ENCODE data around the gene CDH13. TPM values are rescaled to one million over a fixed set of nuclear protein-coding genes. Genes with fewer than 3 reads are reported as not detected.
A peak's percentile ranks its signal among the peaks of the same experiment; 100 is the strongest.

Gene CDH13
- total and polyA plus RNA-seq, 9 of the 15 experiments (the other 6 are each of a cell fraction or from before 2014, with no cell fraction given) = 0.03 TPM; not detected in 8

DNA sequence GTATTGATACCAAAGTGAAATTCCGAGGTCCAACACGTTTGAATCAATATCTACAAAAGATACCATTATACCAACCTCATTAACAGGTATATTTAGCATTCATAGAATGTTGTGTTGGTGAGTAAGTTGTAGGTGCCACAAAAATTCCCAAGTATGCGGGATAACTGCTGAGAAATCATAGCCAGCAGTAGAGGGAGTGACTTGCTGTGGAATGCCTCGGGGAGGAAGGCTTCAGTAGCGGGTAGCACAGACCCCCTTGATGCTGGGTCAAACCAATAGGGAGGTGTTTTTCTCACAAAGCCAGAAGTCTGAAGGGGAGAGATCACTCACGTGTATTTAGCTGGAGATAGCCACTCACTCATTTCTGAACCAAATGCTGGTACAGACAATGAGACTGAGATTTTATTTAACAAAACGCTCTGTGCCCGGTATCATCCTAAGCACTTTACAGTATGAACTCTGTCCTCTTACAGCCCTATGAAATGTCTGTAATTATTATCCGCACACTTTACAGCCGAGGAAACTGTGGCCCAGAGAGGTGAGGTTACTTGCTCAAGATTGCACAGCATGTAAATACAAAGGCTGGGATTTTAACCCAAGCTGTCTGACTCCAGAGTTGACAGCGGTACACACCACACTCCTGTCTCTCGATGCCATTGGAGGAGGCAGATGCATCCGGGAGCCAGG lies 1204.1 kb downstream of the CDH13 start:
- POLR2A ChIA-PET = no interaction called here
- no peak for FAIRE-seq
- WGBS (ENCODE audit: insufficient coverage, low coverage, missing lambda C conversion rate) = 3% methylated on average over 13 of the region's 13 CpGs

More for the DNA sequence above, 1204.1 kb downstream of the CDH13 start:
- Histone ChIP-seq H3K4me1 (replicated peaks in 1 of 2; ENCODE audit: control insufficient read depth in 2 of 2, insufficient read depth in 2 of 2, low read length in 2 of 2) (peaks cover 5 to 7% of the 10 kb centered on the region in 2 experiments), H3K79me2 (ENCODE audit: control insufficient read depth, insufficient read depth, low read length) (no peaks in the 10 kb centered on the region), H3K27me3 (ENCODE audit: control insufficient read depth in 2 of 2, insufficient read depth in 2 of 2, low read length in 2 of 2) (peaks cover 36 to 62% of the 10 kb centered on the region in 2 experiments), H4K20me1 (replicated peaks; ENCODE audit: control insufficient read depth, insufficient read depth, low read length) (peaks cover under 1% of the 10 kb centered on the region; the same call in 1 of the 2 replicates), H2AFZ (ENCODE audit: low read depth, low read length) (no peak overlapping the region), H3K9me3 (replicated peaks; ENCODE audit: control insufficient read depth, insufficient read depth, low read depth, low read length) (no peaks in the 10 kb centered on the region), H3K4me2 (ENCODE audit: insufficient read depth, low read length) (no peak overlapping the region), H3K36me3 (ENCODE audit: control insufficient read depth, insufficient read depth, low read length) (no peaks in the 10 kb centered on the region), H3K9ac (ENCODE audit: insufficient read depth in 1 of 2, low read depth in 2 of 2, low read length in 2 of 2) (no peak overlapping the region), H3K9me1 (ENCODE audit: control insufficient read depth, insufficient read depth, low read length) (no peaks in the 10 kb centered on the region), H3K4me3 (no peak overlapping the region), H3K27ac (ENCODE audit: extremely low read depth, low read depth, low read length) (no peak overlapping the region)
- CTCF ChIA-PET (ENCODE audit: low intra/inter-chr PET ratio) = no interaction called here
- no TSS peak for BruUV-seq (replicated peaks)
- intact Hi-C loops (cut with micrococcal nuclease) (no loop called here), in situ Hi-C loops (cut with MboI) (no loop called here)
- ATAC-seq (no peak), DNase-seq (ENCODE audit: extremely low read depth in 1 of 4, low spot score in 3 of 4) (no peak)
- peak; percentile 56 for TF ChIP-seq ZFP36 (IDR thresholded peaks at IDR 0.05; ENCODE audit: low read depth, low read length, partially characterized antibody)
- TF ChIP-seq BCOR (IDR thresholded peaks at IDR 0.05) = peak; percentile 57
- TF ChIP-seq E2F1 (CRISPR knock-in tag; IDR thresholded peaks at IDR 0.05) = no peak
- TF ChIP-seq RBM25 (IDR thresholded peaks at IDR 0.05; ENCODE audit: low read depth, low read length, severe bottlenecking) = peak; percentile 61

Measured in K562 (cell line).